ENCODE results near the gene DNAJB6. TPM values are rescaled to one million over a fixed set of nuclear protein-coding genes. Genes with fewer than 3 reads are reported as not detected.

The DNAJB6 gene
- total RNA-seq (2012; rRNA removed) (93.4 and 155 TPM in 2 replicates), polyA plus RNA-seq (2012; rRNA removed) (127 and 165 TPM in 2 replicates), Bru-seq, nascent RNA (percentile 95 among the genes with signal in this experiment), BruChase-seq, experiment 1, labeled RNA remaining after a 6-hour chase (percentile 94 among the genes with signal in this experiment), BruChase-seq, experiment 2, labeled RNA remaining after a 2-hour chase (percentile 91 among the genes with signal in this experiment)
- 56.9 and 61.4 TPM in 2 replicates for polyA plus RNA-seq (2012; cell fraction: cytosol; rRNA removed)
- 52.2 and 98.8 TPM in 2 replicates for polyA plus RNA-seq (2012; cell fraction: nucleus; rRNA removed; ENCODE audit: low replicate concordance)
- long read RNA-seq, full-length matches to known transcripts: 231 of 282 reads
- long read RNA-seq, partial matches to known transcripts: 18 of 282 reads
- long read RNA-seq, other reads (novel, unspliced or antisense): 33 of 282 reads

DNA sequence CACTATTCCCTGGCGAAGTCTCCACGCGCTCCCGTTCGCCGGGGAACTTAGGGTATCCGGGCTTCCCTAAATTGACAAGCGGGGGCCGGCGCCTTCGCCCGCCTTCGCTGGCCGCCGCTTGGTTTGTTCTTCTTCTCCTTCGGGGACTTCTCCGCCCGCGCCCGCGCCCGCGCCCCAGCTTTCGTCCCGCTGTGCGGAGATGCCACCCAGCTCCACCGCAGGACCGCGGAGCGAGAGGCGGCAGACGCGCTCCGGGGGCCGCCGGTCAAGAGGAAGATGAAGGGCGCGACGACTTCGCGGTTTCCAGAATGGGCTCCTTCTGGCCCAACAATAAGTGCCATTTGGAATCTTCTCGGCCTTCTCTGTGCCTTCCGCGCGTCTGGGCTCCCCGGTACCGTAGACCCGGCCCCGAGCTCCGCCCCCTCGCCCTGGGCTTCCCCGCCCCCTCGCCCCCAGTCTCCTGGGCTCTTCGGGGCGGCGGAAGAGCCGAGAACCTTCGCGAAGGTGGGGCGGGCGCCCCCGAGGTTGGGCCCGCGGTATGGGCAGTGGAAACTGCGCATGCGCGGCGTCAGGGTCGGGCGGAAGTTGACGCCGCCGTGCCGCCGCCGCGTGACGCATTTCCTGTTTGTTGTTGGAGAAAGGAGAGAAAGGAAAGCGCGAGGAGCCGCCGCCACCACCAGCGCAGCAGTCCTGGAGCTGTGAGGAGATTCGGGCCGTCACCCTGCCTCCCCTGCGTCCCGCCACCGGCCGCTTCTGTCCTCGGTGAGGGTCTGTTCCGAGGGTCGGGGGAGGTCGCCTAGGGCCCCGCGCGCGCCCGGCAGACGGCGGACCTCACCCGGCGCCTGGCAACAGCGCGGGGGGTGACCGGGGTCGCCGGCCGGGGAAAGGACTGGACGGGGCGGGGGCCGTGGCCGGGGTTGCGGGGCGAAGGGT is at the start of gene DNAJB6:
TSS of gene DNAJB6 (plus strand) at position 622 of the 933 bp plus-strand sequence. CDS start 21,569 bp downstream, outside the sequence.
- POLR2A ChIA-PET (ENCODE audit: unreplicated experiment): interaction anchor here (0.7 kb wide), 1 partner anchor 10 kb away, joined by 3 read pairs; no protein-coding TSS in a partner anchor
- Histone ChIP-seq H3K23ac (ENCODE audit: low read depth, low read length) (peak within 1 kb of the TSS; percentile 86), H2BK15ac (ENCODE audit: low read depth, low read length) (peak within 1 kb of the TSS; percentile 54; the same call in 1 of the 3 replicates), H2AK9ac (replicated peaks; ENCODE audit: low read depth, low read length, poor library complexity) (peak within 1 kb of the TSS; percentile 90), H3K9me1 (ENCODE audit: insufficient read depth, low read length) (no peaks in the 10 kb centered on the region), H3K4me3 (ENCODE audit: insufficient read depth, low read depth, low read length) (peak within 1 kb of the TSS; percentile 96), H3K4me1 (ENCODE audit: control insufficient read depth, insufficient read depth, low read length) (peaks cover 10% of the 10 kb centered on the region), H2AK5ac (ENCODE audit: low read depth, low read length) (peak within 1 kb of the TSS; percentile 67; the same call in 1 of the 2 replicates), H3K4me2 (ENCODE audit: low read depth, low read length) (peak within 1 kb of the TSS; percentile 95), H3K27me3 (ENCODE audit: control insufficient read depth, insufficient read depth, low read length) (no peaks in the 10 kb centered on the region), H3K36me3 (ENCODE audit: control insufficient read depth, insufficient read depth, low read length) (peaks cover 1% of the 10 kb centered on the region; the same call in 1 of the 2 replicates), H3K18ac (ENCODE audit: low read depth, low read length) (peak within 1 kb of the TSS; percentile 55), H3K27ac (ENCODE audit: insufficient read depth, low read length) (peak within 1 kb of the TSS; percentile 96), H3K14ac (replicated peaks; ENCODE audit: low read depth, low read length) (peak within 1 kb of the TSS; percentile 94), H3K4ac (ENCODE audit: low read depth, low read length) (peak within 1 kb of the TSS; percentile 89), H2BK5ac (ENCODE audit: low read depth, low read length, poor library complexity, severe bottlenecking) (peak within 1 kb of the TSS; percentile 75), H2BK20ac (ENCODE audit: low read depth, low read length) (no peak within 1 kb of the TSS), H4K8ac (ENCODE audit: low read depth in 2 of 2, low read length in 2 of 2) (peak within 1 kb of the TSS; percentile 75 to 88), H3K79me1 (ENCODE audit: low read depth in 1 of 2, low read length in 2 of 2) (peaks cover 6 to 31% of the 10 kb centered on the region in 2 experiments; a peak in 3 of 4 replicates), H3K9me3 (ENCODE audit: control insufficient read depth, insufficient read depth, low read length) (no peaks in the 10 kb centered on the region), H4K91ac (ENCODE audit: insufficient read depth, low read depth, low read length) (peak within 1 kb of the TSS; percentile 88), H4K20me1 (ENCODE audit: insufficient read depth, low read length) (peaks cover 44% of the 10 kb centered on the region), H2BK120ac (ENCODE audit: low read depth, low read length) (peak within 1 kb of the TSS; percentile 32; the same call in 1 of the 2 replicates), H3K56ac (ENCODE audit: extremely low read depth, insufficient read depth, low read length) (peak within 1 kb of the TSS; percentile 81), H2AFZ (replicated peaks; ENCODE audit: low read length, poor library complexity) (peak within 1 kb of the TSS; percentile 95), H4K5ac (ENCODE audit: low read depth, low read length) (peak within 1 kb of the TSS; percentile 86), H3K9ac (ENCODE audit: low read depth, low read length) (peak within 1 kb of the TSS; percentile 90)
- WGBS, 2 experiments (ENCODE audit: extremely low coverage in 2 of 2, insufficient read length in 1 of 2): 3% methylated on average over 51 of the region's 114 CpGs; no CpG with 5 or more reads in 1 of the 2 experiments
- in situ Hi-C loops (cut with MboI; ENCODE audit: low sequenced_read_pairs): no loop called here
- intact Hi-C loops (cut with micrococcal nuclease): loop anchor here (1.0 to 10.0 kb wide), 2 partner anchors 26 to 382 kb away; no protein-coding TSS in a partner anchor
- DNase-seq (peak; percentile 90), ATAC-seq (ENCODE audit: low read depth) (peak; percentile 85)
- CTCF ChIA-PET: interaction anchor here (0.7 kb wide), 1 partner anchor 112 kb away, joined by 3 read pairs; no protein-coding TSS in a partner anchor
- TF ChIP-seq CHD1 (IDR thresholded peaks at IDR 0.05; ENCODE audit: low read depth, low read length): no peak
- TF ChIP-seq CTCF (conservative IDR thresholded peaks at IDR 0.05; ENCODE audit: low read depth, low read length): no peak
- TF ChIP-seq, protein P1, sequence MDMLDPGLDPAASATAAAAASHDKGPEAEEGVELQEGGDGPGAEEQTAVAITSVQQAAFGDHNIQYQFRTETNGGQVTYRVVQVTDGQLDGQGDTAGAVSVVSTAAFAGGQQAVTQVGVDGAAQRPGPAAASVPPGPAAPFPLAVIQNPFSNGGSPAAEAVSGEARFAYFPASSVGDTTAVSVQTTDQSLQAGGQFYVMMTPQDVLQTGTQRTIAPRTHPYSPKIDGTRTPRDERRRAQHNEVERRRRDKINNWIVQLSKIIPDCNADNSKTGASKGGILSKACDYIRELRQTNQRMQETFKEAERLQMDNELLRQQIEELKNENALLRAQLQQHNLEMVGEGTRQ (IDR thresholded peaks at IDR 0.05; ENCODE audit: low read depth, low read length): 0 out of 2 replicates have a peak, but pooled peaks have one; percentile 12
- peak; percentile 82; the same call in 1 of the 2 replicates for TF ChIP-seq MAZ (IDR thresholded peaks at IDR 0.05; ENCODE audit: borderline replicate concordance, low read depth, low read length)
- no peak for TF ChIP-seq MAFK (IDR thresholded peaks at IDR 0.05; ENCODE audit: low read depth, low read length)
- peak; percentile 85 for TF ChIP-seq POLR2A (IDR thresholded peaks at IDR 0.05; ENCODE audit: low read depth, low read length)
- dilution Hi-C loops (cut with HindIII; ENCODE audit: low sequenced_read_pairs, unreplicated experiment): no loop called here
- no TSS peak for BruUV-seq (replicated peaks)

Data from IMR-90 (cell line).